Measurements from ENCODE around the gene PPP2R3B. TPM values are rescaled to one million over a fixed set of nuclear protein-coding genes. Genes with fewer than 3 reads are reported as not detected.

Gene PPP2R3B
- total and polyA plus RNA-seq, 2 experiments from 2014 or later = 22.4 to 24.3 TPM

- H3K36me3 ChIP-seq (replicated peaks; ENCODE audit: insufficient read depth, low read depth) = no peaks in the 10 kb centered on the region
- H3K9me3 ChIP-seq (ENCODE audit: low read depth) = no peaks in the 10 kb centered on the region
- H3K4me1 ChIP-seq (ENCODE audit: insufficient read depth) = peaks cover 5% of the 10 kb centered on the region
- no peak overlapping the region for H3K4me3 ChIP-seq
- no peaks in the 10 kb centered on the region for H3K79me2 ChIP-seq
- WGBS (ENCODE audit: low lambda C conversion rate, missing lambda C conversion rate) = 98% methylated on average over 42 of the region's 61 CpGs
- DNase-seq (ENCODE audit: low spot score) = no peak
- H2AFZ ChIP-seq = no peak overlapping the region
- H3K4me2 ChIP-seq = no peak overlapping the region
- no peak for TF ChIP-seq CTCF (IDR thresholded peaks at IDR 0.05; ENCODE audit: poor library complexity)
- TF ChIP-seq EZH2 (IDR thresholded peaks at IDR 0.05; ENCODE audit: borderline replicate concordance) = no peak
- TF ChIP-seq EZH2phosphoT487 (IDR thresholded peaks at IDR 0.05; ENCODE audit: low read depth, severe bottlenecking, unreplicated experiment) = no peak
- H3K27me3 ChIP-seq = no peaks in the 10 kb centered on the region
- H3K27ac ChIP-seq = no peak overlapping the region
- no peaks in the 10 kb centered on the region for H3K9me2 ChIP-seq (replicated peaks; ENCODE audit: insufficient read depth)
- H4K20me1 ChIP-seq (ENCODE audit: insufficient read depth, poor library complexity, severe bottlenecking) = no peaks in the 10 kb centered on the region
These were observed 36.0 kb downstream of the PPP2R3B start for GRCh38 chrX:350534-351323.

GRCh38 chrX:350148-350533 is 36.6 kb downstream of the PPP2R3B start:
- WGBS (ENCODE audit: low lambda C conversion rate, missing lambda C conversion rate) = 97% methylated on average over 19 of the region's 20 CpGs
- H3K79me2 ChIP-seq = no peaks in the 10 kb centered on the region
- no peak overlapping the region for H3K27ac ChIP-seq
- H3K4me3 ChIP-seq = no peak overlapping the region
- no peaks in the 10 kb centered on the region for H3K27me3 ChIP-seq
- TF ChIP-seq EZH2phosphoT487 (IDR thresholded peaks at IDR 0.05; ENCODE audit: low read depth, severe bottlenecking, unreplicated experiment) = no peak
- TF ChIP-seq EZH2 (IDR thresholded peaks at IDR 0.05; ENCODE audit: borderline replicate concordance) = no peak
- no peak for TF ChIP-seq CTCF (IDR thresholded peaks at IDR 0.05; ENCODE audit: poor library complexity)
- H3K4me1 ChIP-seq (ENCODE audit: insufficient read depth) = peaks cover 5% of the 10 kb centered on the region
- no peaks in the 10 kb centered on the region for H4K20me1 ChIP-seq (ENCODE audit: insufficient read depth, poor library complexity, severe bottlenecking)
- no peaks in the 10 kb centered on the region for H3K36me3 ChIP-seq (replicated peaks; ENCODE audit: insufficient read depth, low read depth)
- no peak overlapping the region for H2AFZ ChIP-seq
- no peak for DNase-seq (ENCODE audit: low spot score)
- H3K9me3 ChIP-seq (ENCODE audit: low read depth) = no peaks in the 10 kb centered on the region
- H3K4me2 ChIP-seq = no peak overlapping the region
- H3K9me2 ChIP-seq (replicated peaks; ENCODE audit: insufficient read depth) = no peaks in the 10 kb centered on the region

- Histone ChIP-seq H3K27ac (no peak overlapping the region), H3K36me3 (replicated peaks; ENCODE audit: insufficient read depth, low read depth) (no peaks in the 10 kb centered on the region), H3K27me3 (no peaks in the 10 kb centered on the region), H2AFZ (no peak overlapping the region), H3K4me2 (no peak overlapping the region), H4K20me1 (ENCODE audit: insufficient read depth, poor library complexity, severe bottlenecking) (no peaks in the 10 kb centered on the region), H3K79me2 (no peaks in the 10 kb centered on the region), H3K9me2 (replicated peaks; ENCODE audit: insufficient read depth) (no peaks in the 10 kb centered on the region), H3K9me3 (ENCODE audit: low read depth) (no peaks in the 10 kb centered on the region), H3K4me1 (ENCODE audit: insufficient read depth) (peaks cover 5% of the 10 kb centered on the region), H3K4me3 (no peak overlapping the region)
- no peak for DNase-seq (ENCODE audit: low spot score)
- no peak for TF ChIP-seq CTCF (IDR thresholded peaks at IDR 0.05; ENCODE audit: poor library complexity)
- no peak for TF ChIP-seq EZH2phosphoT487 (IDR thresholded peaks at IDR 0.05; ENCODE audit: low read depth, severe bottlenecking, unreplicated experiment)
- TF ChIP-seq EZH2 (IDR thresholded peaks at IDR 0.05; ENCODE audit: borderline replicate concordance) = no peak
- WGBS (ENCODE audit: low lambda C conversion rate, missing lambda C conversion rate) = 91% methylated on average over 10 of the region's 10 CpGs
These were observed 37.0 kb downstream of the PPP2R3B start for GRCh38 chrX:349702-350101.
